Measurements from ENCODE around the gene OR9K2. TPM values are rescaled to one million over a fixed set of nuclear protein-coding genes. Genes with fewer than 3 reads are reported as not detected.
"Not testable (repeated sequence)": the region's sequence is repeated elsewhere in the genome, so short reads cannot be mapped to it uniquely, and the experiment has no call there.

Gene OR9K2
- not detected in 2 replicates for total RNA-seq (2014; rRNA removed; shearing (Covaris generic))

- no peak for DNase-seq (ENCODE audit: low spot score)
These were observed at the start of gene OR9K2 for GRCh38 chr12:55126106-55126505. Gene OR9K2 (plus strand): TSS chr12:55126406. CDS start chr12:55129835, 3,429 bp downstream.

- no peak for DNase-seq (ENCODE audit: low spot score)
These were observed 33.6 kb upstream of the OR9K2 start for GRCh38 chr12:55092579-55092978.

DNA sequence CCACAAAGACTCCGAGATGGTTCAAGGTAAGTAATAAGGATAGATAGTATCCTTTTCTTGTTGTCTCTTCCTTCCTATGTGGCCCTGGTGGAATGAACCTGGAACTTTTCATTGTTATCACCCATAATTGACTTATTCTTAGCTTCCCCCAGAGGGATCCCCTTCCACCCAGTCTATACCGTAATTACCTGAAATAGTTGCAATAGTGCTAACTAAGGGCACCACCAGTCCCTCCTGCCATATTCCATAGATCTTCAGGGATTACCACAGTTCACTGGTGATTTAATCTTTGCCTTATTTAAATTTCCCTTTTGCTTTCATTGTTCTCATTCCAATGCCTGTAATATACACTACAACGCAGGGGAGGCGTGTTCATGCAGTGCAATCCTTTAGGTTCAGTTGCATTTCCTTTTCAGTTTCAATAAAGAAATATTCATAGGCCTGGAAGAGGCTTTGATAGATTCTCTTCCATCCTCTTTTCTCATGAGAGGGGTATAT, 13.8 kb upstream of the OR9K2 start:
- DNase-seq (ENCODE audit: low spot score), result no peak

DNA sequence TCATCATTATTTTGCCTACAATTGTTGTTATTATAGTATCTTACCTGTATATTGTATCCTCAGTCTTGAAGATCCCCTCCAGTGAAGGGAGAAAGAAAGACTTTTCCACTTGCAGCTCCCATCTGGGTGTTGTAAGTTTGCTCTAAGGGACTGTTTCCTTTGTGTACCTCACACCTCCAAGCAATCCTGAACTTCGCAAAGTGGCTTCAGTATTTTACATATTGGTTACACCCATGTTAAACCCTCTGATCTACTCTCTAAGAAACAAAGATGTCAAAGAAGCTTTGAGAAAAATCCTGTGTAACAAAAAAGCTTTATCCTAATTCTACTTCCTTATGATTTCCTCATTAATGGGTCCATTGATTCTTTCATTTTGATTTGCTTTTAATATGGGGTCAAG, 10.1 kb upstream of the OR9K2 start:
- DNase-seq (ENCODE audit: low spot score), result no peak

DNA sequence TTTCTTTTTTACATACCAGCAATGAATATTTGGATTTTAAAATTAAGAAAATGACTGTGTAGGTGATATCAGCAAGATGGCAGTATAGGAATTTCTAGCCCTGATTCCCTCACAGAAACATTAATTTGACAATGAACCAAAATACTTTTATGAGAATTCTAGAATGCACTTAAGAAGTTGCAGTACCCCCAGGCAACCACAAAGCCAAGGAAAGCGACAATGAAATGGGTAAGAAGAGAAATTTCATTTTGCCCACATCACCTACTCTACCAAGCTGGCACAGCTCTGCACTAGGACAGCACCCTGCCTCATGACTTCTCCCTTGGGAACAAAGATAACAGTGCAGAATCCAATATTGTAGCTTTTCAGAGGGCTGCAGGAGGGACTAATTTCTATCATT, 6.6 kb downstream of the OR9K2 start:
- DNase-seq (ENCODE audit: low spot score), result no peak

DNA sequence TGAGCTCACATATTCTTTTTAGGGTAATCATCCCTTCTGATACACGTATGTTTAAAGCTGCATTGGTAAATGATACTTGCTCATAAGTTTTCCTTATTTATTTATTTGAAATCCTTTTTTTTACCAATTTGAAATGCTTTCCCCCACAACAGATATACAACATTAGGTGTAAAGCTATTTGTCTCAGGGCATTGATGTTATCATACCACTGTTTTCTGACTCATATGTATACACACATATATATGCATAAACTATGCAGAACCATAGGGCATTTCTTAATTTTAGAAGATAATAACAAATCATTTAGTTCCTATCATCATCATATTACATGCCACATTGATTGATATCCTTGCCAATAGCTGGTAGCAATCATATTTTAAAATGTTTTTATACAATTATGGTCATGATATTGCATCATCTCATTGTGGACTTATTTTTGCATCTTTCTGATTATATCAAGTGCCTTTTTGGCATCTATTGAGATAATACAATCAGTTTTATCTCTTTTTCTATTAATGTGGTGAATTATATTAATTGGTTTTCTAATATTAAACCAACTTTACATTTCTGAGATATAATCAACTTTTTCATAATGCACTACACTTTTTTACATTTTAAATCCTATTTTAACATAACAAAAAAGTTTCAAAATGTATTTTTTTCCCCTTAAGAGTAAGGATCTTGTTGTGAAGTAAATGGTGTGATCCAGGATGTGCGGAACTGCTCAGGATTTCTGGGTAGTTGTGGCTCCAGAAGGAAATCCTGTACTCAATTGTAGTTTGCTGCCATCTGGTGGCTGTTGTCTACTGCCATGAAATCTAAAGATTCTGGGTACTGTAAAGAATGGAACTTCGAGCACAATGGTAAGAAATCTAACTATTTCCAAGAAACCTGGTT, 16.7 kb downstream of the OR9K2 start:
- peak; percentile 41 for DNase-seq (ENCODE audit: low spot score)

GRCh38 chr12:55143566-55143870, 17.3 kb downstream of the OR9K2 start:
- no peak for DNase-seq (ENCODE audit: low spot score)

- not testable (repeated sequence) for DNase-seq (ENCODE audit: low spot score)
These were observed 40.9 kb downstream of the OR9K2 start for GRCh38 chr12:55167010-55167640.

- no peak for DNase-seq (ENCODE audit: low spot score)
These were observed 45.2 kb downstream of the OR9K2 start for GRCh38 chr12:55171445-55171844.

GRCh38 chr12:55171846-55172245, 45.6 kb downstream of the OR9K2 start:
- DNase-seq (ENCODE audit: low spot score), result not testable (repeated sequence)

DNA sequence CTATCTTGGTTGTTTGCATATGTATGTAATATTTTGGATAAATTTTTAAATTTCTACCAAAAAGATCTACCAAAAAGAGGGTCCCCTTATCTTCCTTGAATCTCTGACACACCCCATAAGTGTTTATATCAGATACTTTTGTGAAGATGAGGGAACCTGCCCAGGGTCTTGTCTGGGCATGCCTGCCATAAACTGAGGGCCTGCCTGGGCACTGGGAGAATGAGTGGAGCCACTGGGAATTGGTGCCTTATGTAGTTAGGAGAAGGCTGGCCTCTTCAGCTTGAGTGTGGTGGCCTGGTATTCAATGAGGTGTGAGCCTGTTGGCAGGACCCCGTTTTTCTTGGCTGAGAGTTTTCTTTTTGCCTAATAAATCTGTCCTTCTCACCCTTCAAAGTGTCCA, 46.5 kb downstream of the OR9K2 start:
- DNase-seq (ENCODE audit: low spot score), result no peak

GRCh38 chr12:55173456-55173855, 47.2 kb downstream of the OR9K2 start:
- DNase-seq (ENCODE audit: low spot score), result no peak

Other genes starting within 250 kb of the OR9K2 start
- not detected in 2 replicates for gene TESPA1, start 141.6 kb upstream of the OR9K2 start, total RNA-seq (2014; rRNA removed; shearing (Covaris generic))
- not detected in 2 replicates for gene NEUROD4, start 106.4 kb upstream of the OR9K2 start, total RNA-seq (2014; rRNA removed; shearing (Covaris generic))
- gene OR10A7, start 94.6 kb downstream of the OR9K2 start, total RNA-seq (2014; rRNA removed; shearing (Covaris generic)), result not detected in 2 replicates
- gene OR6C74, start 118.2 kb downstream of the OR9K2 start, total RNA-seq (2014; rRNA removed; shearing (Covaris generic)), result not detected in 2 replicates
- gene OR6C6, start 170.2 kb downstream of the OR9K2 start, total RNA-seq (2014; rRNA removed; shearing (Covaris generic)), result not detected in 2 replicates
- not detected in 2 replicates for gene OR6C1, start 187.9 kb downstream of the OR9K2 start, total RNA-seq (2014; rRNA removed; shearing (Covaris generic))
- not detected in 2 replicates for gene OR6C3, start 204.3 kb downstream of the OR9K2 start, total RNA-seq (2014; rRNA removed; shearing (Covaris generic))
- gene OR6C75, start 236.6 kb downstream of the OR9K2 start, total RNA-seq (2014; rRNA removed; shearing (Covaris generic)), result not detected in 2 replicates